Keratinocyte (primary cell): ENCODE measurements around the gene CAST. TPM values are rescaled to one million over a fixed set of nuclear protein-coding genes. Genes with fewer than 3 reads are reported as not detected.

Experiments
- DNase-seq: peaks from one replicate; pipeline ENCODE4 v3.0.0-alpha.2; 2011; ENCODE audit warnings: low read depth, missing footprints, low spot score
- FAIRE-seq: peaks from 2 replicates; lab custom pipeline; 2011; peaks lifted over from hg19 to GRCh38; lab: Jason Lieb, UNC
- H2AFZ ChIP-seq: 2 replicates; pipeline ENCODE4 v1.6.0; 2012; ENCODE audit warnings: low read length, control low read depth, inconsistent platforms; ENCODE audit not compliant: control insufficient read depth
- H3K27ac ChIP-seq: 2 replicates; pipeline ENCODE4 v1.5.1; 2011; ENCODE audit warnings: low read length; ENCODE audit not compliant: control insufficient read depth, insufficient read depth
- H3K27me3 ChIP-seq: 3 replicates; pipeline ENCODE4 v1.6.0; 2011; ENCODE audit warnings: low read length; ENCODE audit not compliant: control insufficient read depth, insufficient read depth; ENCODE audit errors: extremely low read depth
- H3K36me3 ChIP-seq, 2 experiments: 2 replicates in 1 of 2; 3 replicates in 1 of 2; pipeline ENCODE4 v1.5.1; 2011; ENCODE audit warnings: low read length in 2 of 2, mild to moderate bottlenecking in 1 of 2; ENCODE audit not compliant: control insufficient read depth in 2 of 2, insufficient read depth in 2 of 2; ENCODE audit errors: extremely low read depth in 1 of 2
- H3K4me1 ChIP-seq: 3 replicates; pipeline ENCODE4 v1.5.1; 2011; ENCODE audit warnings: low read length; ENCODE audit not compliant: control insufficient read depth, insufficient read depth; ENCODE audit errors: extremely low read depth
- H3K4me2 ChIP-seq: 3 replicates; pipeline ENCODE4 v1.6.0; 2011; ENCODE audit warnings: low read depth, low read length; ENCODE audit not compliant: control insufficient read depth, insufficient read depth; ENCODE audit errors: extremely low read depth
- H3K4me3 ChIP-seq, 3 experiments: fragments of 200-600 bp in 1 of 3; sonication (generic) in 1 of 3; 2 replicates in 2 of 3; 3 replicates in 1 of 3; pipeline ENCODE4 v1.5.1; 2011 to 2016; ENCODE audit warnings: low read length in 3 of 3, mild to moderate bottlenecking in 3 of 3, control low read depth in 2 of 3, inconsistent platforms in 1 of 3, low read depth in 1 of 3, mixed read lengths in 1 of 3, mixed run types in 1 of 3, moderate library complexity in 1 of 3; ENCODE audit not compliant: control insufficient read depth in 2 of 3, insufficient read depth in 2 of 3; ENCODE audit errors: extremely low read depth in 1 of 3
- H3K79me2 ChIP-seq: 2 replicates; pipeline ENCODE4 v1.6.0; 2012; ENCODE audit warnings: low read length; ENCODE audit not compliant: control insufficient read depth, insufficient read depth
- H3K9ac ChIP-seq: 3 replicates; pipeline ENCODE4 v1.6.0; 2011; ENCODE audit warnings: low read length; ENCODE audit not compliant: control insufficient read depth, insufficient read depth; ENCODE audit errors: extremely low read depth
- H3K9me1 ChIP-seq: 3 replicates; pipeline ENCODE4 v1.6.0; 2011; ENCODE audit warnings: low read length; ENCODE audit not compliant: control insufficient read depth, insufficient read depth; ENCODE audit errors: extremely low read depth
- H3K9me3 ChIP-seq: 2 replicates; pipeline ENCODE4 v1.5.1; 2012; ENCODE audit warnings: low read depth, low read length; ENCODE audit not compliant: control insufficient read depth
- H4K20me1 ChIP-seq: 3 replicates; pipeline ENCODE4 v1.6.0; 2011; ENCODE audit warnings: low read length; ENCODE audit not compliant: control insufficient read depth, insufficient read depth; ENCODE audit errors: extremely low read depth
- EZH2 ChIP-seq: IDR thresholded peaks from one replicate; pipeline ENCODE4 v1.6.1; 2012; ENCODE audit warnings: inconsistent platforms, mild to moderate bottlenecking, low read length, moderate library complexity
- dilution Hi-C: fragments of 300-500 bp; cut with MboI; formaldehyde crosslinking; loops from one replicate; pipeline ENCODE4 v1.7.0; 2020; ENCODE audit warnings: low sequenced_read_pairs; ENCODE audit not compliant: extremely low pct_ligation_motif_present
- polyA plus RNA-seq, 5 experiments: library from polyadenylated mRNA; depleted of rRNA in 3 of 5; stranded (reverse) in 3 of 5; stranded (forward) in 1 of 5; unstranded in 1 of 5; fragments of >200 nt; gene quantifications; 1 replicate in 1 of 5; 2 replicates in 3 of 5; 3 replicates in 1 of 5; pipeline versions ENCODE4 v1.2.1 to v1.2.3, GENCODE V29; 2011 to 2012; ENCODE audit warnings: missing spikeins in 2 of 5, low read depth in 1 of 5, low replicate concordance in 1 of 5
- TF ChIP-seq, protein P1 (sequence below), 3 experiments: IDR thresholded peaks in 1 of 3; conservative IDR thresholded peaks in 1 of 3; optimal IDR thresholded peaks in 1 of 3; 2 replicates in 2 of 3; 3 replicates in 1 of 3; pipeline versions ENCODE3 to v1.5.1; 2011; ENCODE audit warnings: low read length in 3 of 3, mild to moderate bottlenecking in 3 of 3, moderate library complexity in 2 of 3, control low read depth in 1 of 3, inconsistent platforms in 1 of 3; ENCODE audit not compliant: insufficient read depth in 2 of 3; ENCODE audit errors: extremely low read depth in 1 of 3

The CAST gene
- polyA plus RNA-seq, 1 donor (not counting 4 experiments of a cell fraction or from before 2014, with no cell fraction given), result 238 TPM

GRCh38 chr5:96768708-96769251, 106.6 kb downstream of the CAST start:
- dilution Hi-C loops, result no loop called here
- Histone ChIP-seq H3K9me1 (no peaks in the 10 kb centered on the region), H3K9me3 (no peaks in the 10 kb centered on the region), H3K27ac (no peak overlapping the region), H3K36me3 (peaks cover 42 to 46% of the 10 kb centered on the region in 2 experiments), H3K4me1 (no peaks in the 10 kb centered on the region), H3K4me2 (no peak overlapping the region), H2AFZ (no peak overlapping the region), H3K79me2 (no peaks in the 10 kb centered on the region), H3K27me3 (no peaks in the 10 kb centered on the region), H4K20me1 (no peaks in the 10 kb centered on the region), H3K9ac (no peak overlapping the region), H3K4me3 (no peak overlapping the region)
- FAIRE-seq (no peak), DNase-seq (no peak)
- no peak for TF ChIP-seq EZH2
- TF ChIP-seq, protein P1, sequence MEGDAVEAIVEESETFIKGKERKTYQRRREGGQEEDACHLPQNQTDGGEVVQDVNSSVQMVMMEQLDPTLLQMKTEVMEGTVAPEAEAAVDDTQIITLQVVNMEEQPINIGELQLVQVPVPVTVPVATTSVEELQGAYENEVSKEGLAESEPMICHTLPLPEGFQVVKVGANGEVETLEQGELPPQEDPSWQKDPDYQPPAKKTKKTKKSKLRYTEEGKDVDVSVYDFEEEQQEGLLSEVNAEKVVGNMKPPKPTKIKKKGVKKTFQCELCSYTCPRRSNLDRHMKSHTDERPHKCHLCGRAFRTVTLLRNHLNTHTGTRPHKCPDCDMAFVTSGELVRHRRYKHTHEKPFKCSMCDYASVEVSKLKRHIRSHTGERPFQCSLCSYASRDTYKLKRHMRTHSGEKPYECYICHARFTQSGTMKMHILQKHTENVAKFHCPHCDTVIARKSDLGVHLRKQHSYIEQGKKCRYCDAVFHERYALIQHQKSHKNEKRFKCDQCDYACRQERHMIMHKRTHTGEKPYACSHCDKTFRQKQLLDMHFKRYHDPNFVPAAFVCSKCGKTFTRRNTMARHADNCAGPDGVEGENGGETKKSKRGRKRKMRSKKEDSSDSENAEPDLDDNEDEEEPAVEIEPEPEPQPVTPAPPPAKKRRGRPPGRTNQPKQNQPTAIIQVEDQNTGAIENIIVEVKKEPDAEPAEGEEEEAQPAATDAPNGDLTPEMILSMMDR (optimal IDR thresholded peaks at IDR 0.05 in 1 of 3, IDR thresholded peaks at IDR 0.05 in 1 of 3, conservative IDR thresholded peaks at IDR 0.05 in 1 of 3; ENCODE audit: extremely low read depth in 1 of 3, insufficient read depth in 2 of 3, low read length in 3 of 3), result no peak

DNA sequence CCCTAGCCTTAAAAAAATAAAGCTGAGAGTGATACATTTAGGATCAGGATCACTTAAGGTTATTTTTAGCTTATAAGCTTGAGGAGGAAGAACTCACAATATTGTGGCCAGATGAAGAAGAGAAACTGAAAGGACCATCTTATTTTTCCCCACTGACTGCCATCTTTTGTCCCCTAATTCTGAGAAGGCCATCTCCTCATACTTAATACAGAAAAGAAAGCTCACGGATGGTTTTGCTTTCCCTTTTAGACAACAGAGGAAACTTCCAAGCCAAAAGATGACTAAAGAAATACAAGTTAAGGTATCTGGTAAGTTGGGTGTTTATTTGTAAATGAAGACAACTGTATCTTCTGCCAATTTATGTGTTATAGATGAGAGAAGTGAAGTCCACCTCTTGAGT, 109.2 kb downstream of the CAST start:
- H3K36me3 ChIP-seq, result peaks cover 31 to 35% of the 10 kb centered on the region in 2 experiments
- DNase-seq (no peak), FAIRE-seq (no peak)
- H3K4me1 ChIP-seq, result peaks cover 7% of the 10 kb centered on the region
- H3K27me3 ChIP-seq, result no peaks in the 10 kb centered on the region
- H3K9me1 ChIP-seq, result no peaks in the 10 kb centered on the region
- no peak overlapping the region for H3K4me2 ChIP-seq
- no peaks in the 10 kb centered on the region for H4K20me1 ChIP-seq
- TF ChIP-seq, protein P1 (optimal IDR thresholded peaks at IDR 0.05 in 1 of 3, IDR thresholded peaks at IDR 0.05 in 1 of 3, conservative IDR thresholded peaks at IDR 0.05 in 1 of 3; ENCODE audit: extremely low read depth in 1 of 3, insufficient read depth in 2 of 3, low read length in 3 of 3), result no peak
- no peak for TF ChIP-seq EZH2
- H2AFZ ChIP-seq, result no peak overlapping the region
- dilution Hi-C loops, result no loop called here
- no peak overlapping the region for H3K4me3 ChIP-seq
- H3K9ac ChIP-seq, result no peak overlapping the region
- H3K27ac ChIP-seq, result no peak overlapping the region
- H3K79me2 ChIP-seq, result no peaks in the 10 kb centered on the region
- no peaks in the 10 kb centered on the region for H3K9me3 ChIP-seq
